GM12892 (cell line): Measurements from ENCODE around the gene CLNK.

Source experiments
- POLR2AphosphoS5 ChIP-seq: IDR thresholded peaks from 2 replicates; pipeline ENCODE4 v1.6.1; 2011; ENCODE audit warnings: low read depth, low read length, control low read depth
- TAF1 ChIP-seq: IDR thresholded peaks from 2 replicates; pipeline ENCODE4 v1.6.1; 2011; ENCODE audit warnings: low read depth, mild to moderate bottlenecking, control low read depth, low read length, borderline replicate concordance

DNA sequence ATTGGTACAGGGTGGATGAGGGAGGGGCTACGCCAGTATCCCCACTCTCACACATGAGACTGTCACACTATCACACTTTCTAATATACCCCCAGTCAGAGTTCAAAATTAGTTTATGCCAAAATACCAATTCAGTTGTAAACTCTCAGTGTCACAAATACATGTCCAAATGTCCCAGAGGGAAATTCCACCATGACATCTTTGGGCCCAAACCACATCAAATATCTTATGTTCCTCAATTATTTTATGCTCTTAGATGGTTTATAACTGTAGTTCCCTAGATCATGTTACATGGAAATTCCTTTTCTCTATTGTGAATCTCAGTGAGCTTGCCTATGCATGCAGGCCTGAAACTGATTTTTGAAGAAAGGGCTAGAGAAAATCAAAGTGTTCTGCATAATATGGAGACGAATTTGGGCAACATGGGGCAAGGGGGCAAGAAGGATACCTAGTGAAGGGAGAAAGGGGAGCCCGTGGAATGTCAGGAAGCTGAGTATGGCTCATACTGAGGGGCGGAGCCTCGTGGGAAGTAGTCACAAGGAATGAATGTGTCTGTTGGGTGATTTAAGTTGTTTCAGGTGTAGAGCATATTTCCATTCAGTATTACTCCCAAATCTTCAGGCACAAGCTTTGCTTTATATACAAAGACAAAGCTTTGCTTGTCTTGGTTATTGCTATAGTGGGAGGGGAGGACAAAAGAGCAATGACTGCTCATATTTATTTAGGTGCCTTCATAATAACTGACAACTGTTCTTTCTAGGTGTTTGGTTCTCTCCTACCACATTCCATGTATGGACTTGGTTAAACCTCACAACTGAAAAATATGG lies 40.8 kb downstream of the CLNK start:
- TF ChIP-seq TAF1 (no peak), POLR2AphosphoS5 (no peak)
